K562 (cell line): ENCODE measurements around the gene NTRK3. TPM values are rescaled to one million over a fixed set of nuclear protein-coding genes. Genes with fewer than 3 reads are reported as not detected.

ENCODE experiments used
- ATAC-seq: fragments of 200-7000 bp; cut with Tn5 transposase; 3 replicates; pipeline ENCODE4 v1.9.1; 2020; ENCODE audit warnings: moderate library complexity
- BruUV-seq: library from RNA; stranded (reverse); fragments of 400-500 nt; replicated peaks from 2 replicates; lab custom pipeline; 2021; lab: Mats Ljungman, UMichigan
- CTCF ChIA-PET: fragments of 300-600 bp; formaldehyde crosslinking; extraction: SDS; loops from one replicate; lab custom pipeline; 2021; ENCODE audit warnings: low intra/inter-chr PET ratio; lab: Yijun Ruan, JAX
- POLR2A ChIA-PET: fragments of 300-600, 350-650 bp; sonication (Branson Sonifier 250); formaldehyde crosslinking; extraction: SDS; loops from one replicate; lab custom pipeline; 2021; ENCODE audit warnings: antibody characterized with exemption, inconsistent platforms; lab: Yijun Ruan, JAX
- DNase-seq, 4 experiments: peaks; one replicate each; pipeline versions ENCODE4 v3.0.0 to v3.0.0-alpha.2; 2011 to 2018; ENCODE audit warnings: low spot score in 3 of 4, mixed read lengths in 3 of 4; ENCODE audit errors: extremely low read depth in 1 of 4
- FAIRE-seq: peaks from 2 replicates; lab custom pipeline; 2011; peaks lifted over from hg19 to GRCh38; lab: Jason Lieb, UNC
- H2AFZ ChIP-seq: 2 replicates; pipeline ENCODE4 v1.6.0; 2011; ENCODE audit warnings: low read depth, low read length, control low read depth, inconsistent platforms
- H3K27ac ChIP-seq: fragments of 200-600 bp; 3 replicates; pipeline ENCODE4 v1.8.0; 2011; ENCODE audit warnings: low read depth, mild to moderate bottlenecking, control low read depth, inconsistent platforms, low read length, moderate library complexity, mixed read lengths; ENCODE audit errors: extremely low read depth
- H3K27me3 ChIP-seq, 2 experiments: fragments of 300-600 bp in 1 of 2; 2 replicates in 1 of 2; 3 replicates in 1 of 2; pipeline versions ENCODE4 v1.6.0 to v1.8.0; 2011; ENCODE audit warnings: inconsistent platforms in 2 of 2, low read length in 2 of 2, mild to moderate bottlenecking in 1 of 2, mixed read lengths in 1 of 2, moderate library complexity in 1 of 2; ENCODE audit not compliant: control insufficient read depth in 2 of 2, insufficient read depth in 2 of 2
- H3K36me3 ChIP-seq: fragments of 300-600 bp; 3 replicates; pipeline ENCODE4 v1.8.0; 2011; ENCODE audit warnings: mild to moderate bottlenecking, low read length, inconsistent platforms; ENCODE audit not compliant: control insufficient read depth, insufficient read depth
- H3K4me1 ChIP-seq, 2 experiments: fragments of 200-600 bp in 1 of 2; replicated peaks in 1 of 2; 2 replicates in 1 of 2; 3 replicates in 1 of 2; pipeline versions ENCODE4 v1.5.1 to v1.8.0; 2011; ENCODE audit warnings: inconsistent platforms in 2 of 2, low read length in 2 of 2, mild to moderate bottlenecking in 1 of 2, mixed read lengths in 1 of 2, moderate library complexity in 1 of 2; ENCODE audit not compliant: control insufficient read depth in 2 of 2, insufficient read depth in 2 of 2
- H3K4me2 ChIP-seq: 2 replicates; pipeline ENCODE4 v1.6.1; 2011; ENCODE audit warnings: low read length, control low read depth, inconsistent platforms, mixed read lengths; ENCODE audit not compliant: insufficient read depth
- H3K4me3 ChIP-seq: fragments of 200-600 bp; sonication (generic), shearing (Covaris generic); 2 replicates; pipeline ENCODE4 v1.5.1; 2016; ENCODE audit warnings: control low read depth, inconsistent platforms
- H3K79me2 ChIP-seq: fragments of 200-600 bp; 3 replicates; pipeline ENCODE4 v1.8.0; 2011; ENCODE audit warnings: low read length, inconsistent platforms; ENCODE audit not compliant: control insufficient read depth, insufficient read depth
- H3K9ac ChIP-seq, 2 experiments: 2 replicates each; pipeline versions ENCODE4 v1.6.0 to v1.6.1; 2011; ENCODE audit warnings: low read depth in 2 of 2, low read length in 2 of 2, control low read depth in 1 of 2, inconsistent platforms in 1 of 2, mild to moderate bottlenecking in 1 of 2, mixed read lengths in 1 of 2; ENCODE audit not compliant: insufficient read depth in 1 of 2
- H3K9me1 ChIP-seq: one replicate; pipeline ENCODE4 v1.6.0; 2011; ENCODE audit warnings: inconsistent platforms, mild to moderate bottlenecking, low read length, moderate library complexity; ENCODE audit not compliant: control insufficient read depth, insufficient read depth
- H3K9me3 ChIP-seq: replicated peaks from 2 replicates; pipeline ENCODE4 v1.5.1; 2011; ENCODE audit warnings: low read depth, low read length, inconsistent platforms; ENCODE audit not compliant: control insufficient read depth, insufficient read depth
- H4K20me1 ChIP-seq: replicated peaks from 2 replicates; pipeline ENCODE4 v1.6.1; 2011; ENCODE audit warnings: low read length, inconsistent platforms, mixed read lengths; ENCODE audit not compliant: control insufficient read depth, insufficient read depth
- ARID4B ChIP-seq: sonication (generic); formaldehyde crosslinking; IDR thresholded peaks from 2 replicates; pipeline ENCODE4 v1.8.0; 2022; ENCODE audit warnings: mild to moderate bottlenecking, missing genetic modification reagents
- CBX1 ChIP-seq: sonication (generic); IDR thresholded peaks from 2 replicates; pipeline ENCODE4 v1.6.1; 2016; ENCODE audit warnings: antibody characterized with exemption, low read depth, mild to moderate bottlenecking
- CCAR2 ChIP-seq: fragments of 200-400 bp; formaldehyde crosslinking; IDR thresholded peaks from 2 replicates; pipeline ENCODE4 v1.6.1; 2017; ENCODE audit warnings: mild to moderate bottlenecking, low read depth, low read length
- CTCF ChIP-seq, 3 experiments: IDR thresholded peaks in 2 of 3; conservative IDR thresholded peaks in 1 of 3; 2 replicates each; pipeline ENCODE4 v1.5.1; 2011 to 2012; ENCODE audit warnings: low read length in 3 of 3, mild to moderate bottlenecking in 3 of 3, control low read depth in 2 of 3, improper control_type of control experiment in 1 of 3, inconsistent platforms in 1 of 3, low read depth in 1 of 3, mixed read lengths in 1 of 3, moderate library complexity in 1 of 3; ENCODE audit not compliant: insufficient read depth in 2 of 3
- FOXK1 ChIP-seq: sonication (generic); formaldehyde crosslinking; IDR thresholded peaks from 2 replicates; pipeline ENCODE4 v1.8.0; 2022; ENCODE audit warnings: missing genetic modification reagents, mild to moderate bottlenecking, borderline replicate concordance
- FOXK2 ChIP-seq, 2 experiments: fragments of 450-650 bp; IDR thresholded peaks in 1 of 2; conservative IDR thresholded peaks in 1 of 2; 2 replicates each; pipeline ENCODE4 v1.6.1; 2016; ENCODE audit warnings: low read depth in 2 of 2, mild to moderate bottlenecking in 1 of 2
- MCM2 ChIP-seq: fragments of 450-650 bp; IDR thresholded peaks from 2 replicates; pipeline ENCODE4 v1.6.1; 2017; ENCODE audit warnings: low read depth, mild to moderate bottlenecking
- NFIX ChIP-seq: fragments of 250-450 bp; sonication (Bioruptor Pico); IDR thresholded peaks from 2 replicates; pipeline ENCODE4 v1.4.0; 2020; ENCODE audit warnings: low read depth, mild to moderate bottlenecking, moderate library complexity
- NR3C1 ChIP-seq: sonication (generic); formaldehyde crosslinking; IDR thresholded peaks from 2 replicates; pipeline ENCODE4 v1.8.1; 2022; ENCODE audit warnings: missing genetic modification reagents
- PCBP1 ChIP-seq: fragments of 200-400 bp; formaldehyde crosslinking; IDR thresholded peaks from 2 replicates; pipeline ENCODE4 v1.6.1; 2018; ENCODE audit warnings: mild to moderate bottlenecking, low read depth, low read length; ENCODE audit not compliant: poor library complexity, severe bottlenecking
- RBM14 ChIP-seq: fragments of 200-400 bp; formaldehyde crosslinking; IDR thresholded peaks from 2 replicates; pipeline ENCODE4 v1.6.1; 2018; ENCODE audit warnings: low read depth, mild to moderate bottlenecking, low read length, moderate library complexity, borderline replicate concordance; ENCODE audit not compliant: insufficient read depth
- SREBF1 ChIP-seq: fragments of 150-350 bp; IDR thresholded peaks from 2 replicates; pipeline ENCODE4 v1.6.1; 2014; ENCODE audit warnings: antibody characterized with exemption, low read depth, low read length, borderline replicate concordance
- TAL1 ChIP-seq: fragments of 450-650 bp; IDR thresholded peaks from 2 replicates; pipeline ENCODE4 v1.6.1; 2016; ENCODE audit warnings: mild to moderate bottlenecking
- TOE1 ChIP-seq, 2 experiments: fragments of 450-650 bp in 1 of 2; sonication (generic) in 1 of 2; formaldehyde crosslinking in 1 of 2; IDR thresholded peaks; 2 replicates each; pipeline versions ENCODE4 v1.7.1 to v1.8.0; 2016 to 2022; ENCODE audit warnings: borderline replicate concordance in 2 of 2, mild to moderate bottlenecking in 2 of 2, antibody characterized with exemption in 1 of 2, inconsistent platforms in 1 of 2, low read depth in 1 of 2, missing genetic modification reagents in 1 of 2, moderate library complexity in 1 of 2
- ZNF707 ChIP-seq: fragments of 250-450 bp; sonication (Bioruptor Pico); conservative IDR thresholded peaks from 2 replicates; pipeline ENCODE4 v1.8.0; 2022; ENCODE audit warnings: inconsistent platforms, mild to moderate bottlenecking, moderate library complexity
- ZNF76 ChIP-seq: fragments of 250-450 bp; sonication (Bioruptor Pico); IDR thresholded peaks from 2 replicates; pipeline ENCODE4 v1.4.0; 2020; ENCODE audit warnings: mild to moderate bottlenecking, moderate library complexity, borderline replicate concordance
- WGBS: fragments of 100-300 bp; shearing (Covaris generic); methylation state at CpG from one replicate; pipeline ENCODE4 v1.1.6; 2016; ENCODE audit warnings: low coverage, mixed read lengths; ENCODE audit not compliant: insufficient coverage; ENCODE audit errors: missing lambda C conversion rate; 5-methylcytosine and 5-hydroxymethylcytosine counted together
- in situ Hi-C: fragments of 300-500 bp; cut with MboI; formaldehyde crosslinking; loops from 4 replicates; pipeline ENCODE4 v1.15.0; 2018; ENCODE audit warnings: inconsistent platforms, mixed read lengths
- intact Hi-C: fragments of 100-400 bp; cut with micrococcal nuclease; formaldehyde crosslinking; loops from 2 replicates; pipeline ENCODE4 v1.14.2; 2022
- polyA plus RNA-seq, 8 experiments: library from polyadenylated mRNA; depleted of rRNA in 4 of 8; stranded (reverse) in 5 of 8; unstranded in 3 of 8; fragments of >200 nt; fragmentation: Nextera tagmentation in 2 of 8; fragmentation: Illumina TruSeq in 1 of 8; extraction: Ambion mirVana in 2 of 8; extraction: Trizol in 1 of 8; gene quantifications; 2 replicates each; pipeline versions ENCODE4 v1.2.1 to v1.2.3, GENCODE V29; 2011 to 2014; ENCODE audit warnings: inconsistent platforms in 1 of 8, missing spikeins in 1 of 8
- total RNA-seq, 7 experiments: library from RNA; depleted of rRNA in 6 of 7; stranded (reverse); fragments of >200 nt in 6 of 7; fragmentation: Illumina TruSeq in 2 of 7; extraction: Trizol in 2 of 7; gene quantifications; 2 replicates each; pipeline versions ENCODE4 v1.2.1 to v1.2.3, GENCODE V29; 2011 to 2021; ENCODE audit warnings: low replicate concordance in 1 of 7

The NTRK3 gene
- total and polyA plus RNA-seq, 9 of the 15 experiments (the other 6 are each of a cell fraction or from before 2014, with no cell fraction given), result 0.11 to 0.13 TPM; not detected in 7

- H3K27ac ChIP-seq, result no peak overlapping the region
- H3K9me1 ChIP-seq, result no peaks in the 10 kb centered on the region
- no TSS peak for BruUV-seq
- in situ Hi-C loops (no loop called here), intact Hi-C loops (no loop called here)
- H3K9me3 ChIP-seq, result no peaks in the 10 kb centered on the region
- H3K36me3 ChIP-seq, result no peaks in the 10 kb centered on the region
- CTCF ChIA-PET, result no interaction called here
- POLR2A ChIA-PET, result no interaction called here
- no peaks in the 10 kb centered on the region for H4K20me1 ChIP-seq
- no peak overlapping the region for H3K9ac ChIP-seq
- no peak overlapping the region for H3K4me3 ChIP-seq
- FAIRE-seq (no peak), DNase-seq (no peak), ATAC-seq (no peak)
- WGBS, result 0% methylated on average over 3 of the region's 3 CpGs
- H2AFZ ChIP-seq, result no peak overlapping the region
- no peak overlapping the region for H3K4me2 ChIP-seq
- H3K79me2 ChIP-seq, result no peaks in the 10 kb centered on the region
- no peaks in the 10 kb centered on the region for H3K4me1 ChIP-seq
- no peaks in the 10 kb centered on the region; a peak in 2 of 5 replicates for H3K27me3 ChIP-seq
- TF ChIP-seq MCM2, result no peak
- no peak for TF ChIP-seq RBM14
- TF ChIP-seq TOE1 (IDR thresholded peaks at IDR 0.05; ENCODE audit: borderline replicate concordance), result no peak
- no peak for TF ChIP-seq TOE1 (CRISPR knock-in tag; IDR thresholded peaks at IDR 0.05; ENCODE audit: borderline replicate concordance, low read depth)
- no peak for TF ChIP-seq FOXK1 (CRISPR knock-in tag)
- TF ChIP-seq ARID4B (CRISPR knock-in tag), result no peak
- TF ChIP-seq CCAR2, result no peak
- TF ChIP-seq ZNF707 (CRISPR knock-in tag), result no peak
- no peak for TF ChIP-seq NFIX (CRISPR knock-in tag)
- TF ChIP-seq ZNF76 (CRISPR knock-in tag), result no peak
- TF ChIP-seq NR3C1, result no peak
- no peak for TF ChIP-seq TAL1
- no peak for TF ChIP-seq CTCF (IDR thresholded peaks at IDR 0.05 in 2 of 3, conservative IDR thresholded peaks at IDR 0.05 in 1 of 3; ENCODE audit: insufficient read depth in 2 of 3, low read depth in 1 of 3, low read length in 3 of 3)
- TF ChIP-seq FOXK2 (conservative IDR thresholded peaks at IDR 0.05 in 1 of 2, IDR thresholded peaks at IDR 0.05 in 1 of 2; ENCODE audit: low read depth in 2 of 2), result no peak
- TF ChIP-seq CBX1, result no peak
- TF ChIP-seq SREBF1, result no peak
- TF ChIP-seq PCBP1, result no peak
Measured at GRCh38 chr15:88067331-88067685, 189.2 kb downstream of the NTRK3 start.
